SK-N-SH treated with all-trans-retinoic acid at 6 μM for 48 hours (cell line): ENCODE measurements around the gene PFN1.

Source experiments
- ATAC-seq: fragments of 200-7000 bp; cut with Tn5 transposase; 3 replicates; pipeline ENCODE4 v1.9.1; 2020; ENCODE audit warnings: mild to moderate bottlenecking, moderate library complexity
- ARNTL ChIP-seq: fragments of 450-650 bp; formaldehyde crosslinking; IDR thresholded peaks from 2 replicates; pipeline ENCODE4 v1.5.0; 2020; ENCODE audit warnings: low read depth, mild to moderate bottlenecking, moderate library complexity, borderline replicate concordance
- BACH2 ChIP-seq: fragments of 250-450 bp; sonication (Bioruptor Pico); IDR thresholded peaks from 2 replicates; pipeline ENCODE4 v1.9.0; 2021; ENCODE audit warnings: mild to moderate bottlenecking, borderline replicate concordance
- CREB5 ChIP-seq: fragments of 250-450 bp; sonication (Bioruptor Pico); IDR thresholded peaks from 2 replicates; pipeline ENCODE4 v1.5.1; 2020; ENCODE audit warnings: low read depth, mild to moderate bottlenecking, moderate library complexity
- CSDC2 ChIP-seq: fragments of 250-450 bp; sonication (Bioruptor Pico); IDR thresholded peaks from 2 replicates; pipeline ENCODE4 v1.5.0; 2020; ENCODE audit warnings: mild to moderate bottlenecking, moderate library complexity
- ESRRG ChIP-seq: fragments of 250-450 bp; sonication (Bioruptor Pico); IDR thresholded peaks from 2 replicates; pipeline ENCODE4 v1.6.1; 2021; ENCODE audit warnings: mild to moderate bottlenecking
- GLIS3 ChIP-seq: fragments of 250-450 bp; sonication (Bioruptor Pico); IDR thresholded peaks from 2 replicates; pipeline ENCODE4 v1.5.0; 2020; ENCODE audit warnings: mild to moderate bottlenecking, moderate library complexity
- ISL1 ChIP-seq: fragments of 250-450 bp; sonication (Bioruptor Pico); IDR thresholded peaks from 2 replicates; pipeline ENCODE4 v2.1.2; 2022; ENCODE audit warnings: mild to moderate bottlenecking, moderate library complexity
- OSR1 ChIP-seq: fragments of 250-450 bp; sonication (Bioruptor Pico); IDR thresholded peaks from 2 replicates; pipeline ENCODE4 v1.8.0; 2022; ENCODE audit warnings: moderate library complexity, mild to moderate bottlenecking, inconsistent platforms
- PPARA ChIP-seq: fragments of 250-450 bp; sonication (Bioruptor Pico); IDR thresholded peaks from 2 replicates; pipeline ENCODE4 v1.5.0; 2020; ENCODE audit warnings: mild to moderate bottlenecking, borderline replicate concordance
- RARB ChIP-seq: fragments of 250-450 bp; sonication (Bioruptor Pico); IDR thresholded peaks from 2 replicates; pipeline ENCODE4 v1.8.0; 2021; ENCODE audit warnings: mild to moderate bottlenecking, moderate library complexity
- SNAI2 ChIP-seq: fragments of 250-450 bp; sonication (Bioruptor Pico); IDR thresholded peaks from 2 replicates; pipeline ENCODE4 v1.5.0; 2020; ENCODE audit warnings: mild to moderate bottlenecking, moderate library complexity
- TCF4 ChIP-seq: fragments of 250-450 bp; sonication (Bioruptor Pico); IDR thresholded peaks from 2 replicates; pipeline ENCODE4 v1.8.0; 2021; ENCODE audit warnings: mild to moderate bottlenecking, moderate library complexity, borderline replicate concordance
- TOX ChIP-seq: fragments of 250-450 bp; sonication (Bioruptor Pico); IDR thresholded peaks from 2 replicates; pipeline ENCODE4 v1.8.0; 2021; ENCODE audit warnings: mild to moderate bottlenecking, moderate library complexity, borderline replicate concordance
- TSHZ2 ChIP-seq: fragments of 250-450 bp; sonication (Bioruptor Pico); IDR thresholded peaks from 2 replicates; pipeline ENCODE4 v1.5.0; 2020; ENCODE audit warnings: mild to moderate bottlenecking, moderate library complexity
- ZC3H10 ChIP-seq: fragments of 250-450 bp; sonication (Bioruptor Pico); IDR thresholded peaks from 2 replicates; pipeline ENCODE4 v1.5.1; 2021; ENCODE audit warnings: mild to moderate bottlenecking, moderate library complexity
- ZFP3 ChIP-seq: fragments of 250-450 bp; sonication (Bioruptor Pico); IDR thresholded peaks from 2 replicates; pipeline ENCODE4 v1.5.0; 2020; ENCODE audit warnings: mild to moderate bottlenecking, moderate library complexity
- ZNF565 ChIP-seq: fragments of 450-650 bp; formaldehyde crosslinking; conservative IDR thresholded peaks from 2 replicates; pipeline ENCODE4 v1.5.0; 2020; ENCODE audit warnings: low read depth, mild to moderate bottlenecking, moderate library complexity
- ZNF70 ChIP-seq: fragments of 450-650 bp; formaldehyde crosslinking; IDR thresholded peaks from 2 replicates; pipeline ENCODE4 v1.5.0; 2020; ENCODE audit warnings: mild to moderate bottlenecking, moderate library complexity
- ZNF8 ChIP-seq: fragments of 450-650 bp; formaldehyde crosslinking; IDR thresholded peaks from 2 replicates; pipeline ENCODE4 v1.5.0; 2020; ENCODE audit warnings: mild to moderate bottlenecking, moderate library complexity
- TF ChIP-seq, protein P1 (sequence below): fragments of 250-450 bp; sonication (Bioruptor Pico); IDR thresholded peaks from 2 replicates; pipeline ENCODE4 v1.5.1; 2021; ENCODE audit warnings: mild to moderate bottlenecking, moderate library complexity
- TF ChIP-seq, protein P2 (sequence below): fragments of 250-450 bp; sonication (Bioruptor Pico); IDR thresholded peaks from 2 replicates; pipeline ENCODE4 v1.8.0; 2020; ENCODE audit warnings: mild to moderate bottlenecking, moderate library complexity, borderline replicate concordance
- TF ChIP-seq, protein P3 (sequence below): fragments of 250-450 bp; sonication (Bioruptor Pico); IDR thresholded peaks from 2 replicates; pipeline ENCODE4 v1.8.0; 2021; ENCODE audit warnings: low read depth, mild to moderate bottlenecking, moderate library complexity, borderline replicate concordance

Gene PFN1

GRCh38 chr17:4934173-4934979 is 14.0 kb downstream of the PFN1 start:
- TF ChIP-seq CREB5 (CRISPR knock-in tag): no peak
- TF ChIP-seq, protein P1, sequence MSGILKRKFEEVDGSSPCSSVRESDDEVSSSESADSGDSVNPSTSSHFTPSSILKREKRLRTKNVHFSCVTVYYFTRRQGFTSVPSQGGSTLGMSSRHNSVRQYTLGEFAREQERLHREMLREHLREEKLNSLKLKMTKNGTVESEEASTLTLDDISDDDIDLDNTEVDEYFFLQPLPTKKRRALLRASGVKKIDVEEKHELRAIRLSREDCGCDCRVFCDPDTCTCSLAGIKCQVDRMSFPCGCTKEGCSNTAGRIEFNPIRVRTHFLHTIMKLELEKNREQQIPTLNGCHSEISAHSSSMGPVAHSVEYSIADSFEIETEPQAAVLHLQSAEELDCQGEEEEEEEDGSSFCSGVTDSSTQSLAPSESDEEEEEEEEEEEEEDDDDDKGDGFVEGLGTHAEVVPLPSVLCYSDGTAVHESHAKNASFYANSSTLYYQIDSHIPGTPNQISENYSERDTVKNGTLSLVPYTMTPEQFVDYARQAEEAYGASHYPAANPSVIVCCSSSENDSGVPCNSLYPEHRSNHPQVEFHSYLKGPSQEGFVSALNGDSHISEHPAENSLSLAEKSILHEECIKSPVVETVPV: no peak
- TF ChIP-seq ZNF8 (CRISPR knock-in tag): no peak
- no peak for TF ChIP-seq PPARA (CRISPR knock-in tag)
- TF ChIP-seq RARB: no peak
- TF ChIP-seq ESRRG (CRISPR knock-in tag): no peak
- TF ChIP-seq TOX: no peak
- TF ChIP-seq SNAI2 (CRISPR knock-in tag): no peak
- no peak for TF ChIP-seq GLIS3 (CRISPR knock-in tag)
- TF ChIP-seq ZFP3 (CRISPR knock-in tag): no peak
- no peak for TF ChIP-seq ISL1 (CRISPR knock-in tag)
- TF ChIP-seq ZNF565 (CRISPR knock-in tag): no peak
- TF ChIP-seq, protein P2, sequence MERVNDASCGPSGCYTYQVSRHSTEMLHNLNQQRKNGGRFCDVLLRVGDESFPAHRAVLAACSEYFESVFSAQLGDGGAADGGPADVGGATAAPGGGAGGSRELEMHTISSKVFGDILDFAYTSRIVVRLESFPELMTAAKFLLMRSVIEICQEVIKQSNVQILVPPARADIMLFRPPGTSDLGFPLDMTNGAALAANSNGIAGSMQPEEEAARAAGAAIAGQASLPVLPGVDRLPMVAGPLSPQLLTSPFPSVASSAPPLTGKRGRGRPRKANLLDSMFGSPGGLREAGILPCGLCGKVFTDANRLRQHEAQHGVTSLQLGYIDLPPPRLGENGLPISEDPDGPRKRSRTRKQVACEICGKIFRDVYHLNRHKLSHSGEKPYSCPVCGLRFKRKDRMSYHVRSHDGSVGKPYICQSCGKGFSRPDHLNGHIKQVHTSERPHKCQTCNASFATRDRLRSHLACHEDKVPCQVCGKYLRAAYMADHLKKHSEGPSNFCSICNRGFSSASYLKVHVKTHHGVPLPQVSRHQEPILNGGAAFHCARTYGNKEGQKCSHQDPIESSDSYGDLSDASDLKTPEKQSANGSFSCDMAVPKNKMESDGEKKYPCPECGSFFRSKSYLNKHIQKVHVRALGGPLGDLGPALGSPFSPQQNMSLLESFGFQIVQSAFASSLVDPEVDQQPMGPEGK: no peak
- peak; percentile 79 for ATAC-seq

DNA sequence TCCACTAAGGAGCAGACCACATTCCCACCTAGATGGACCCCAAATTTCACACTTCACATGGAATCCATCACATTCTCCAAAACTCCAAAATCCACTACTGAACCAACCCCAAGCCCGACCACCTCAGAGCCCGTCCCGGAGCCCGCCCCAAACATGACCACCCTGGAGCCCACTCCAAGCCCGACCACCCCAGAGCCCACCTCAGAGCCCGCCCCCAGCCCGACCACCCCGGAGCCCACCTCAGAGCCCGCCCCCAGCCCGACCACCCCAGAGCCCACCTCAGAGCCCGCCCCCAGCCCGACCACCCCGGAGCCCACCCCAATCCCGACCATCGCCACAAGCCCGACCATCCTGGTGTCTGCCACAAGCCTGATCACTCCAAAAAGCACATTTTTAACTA is 14.7 kb downstream of the PFN1 start:
- TF ChIP-seq ZC3H10 (CRISPR knock-in tag) (no peak), BACH2 (CRISPR knock-in tag) (no peak), SNAI2 (CRISPR knock-in tag) (no peak), TCF4 (CRISPR knock-in tag) (no peak)
- no peak; the same call in 1 of the 3 replicates for ATAC-seq

- TF ChIP-seq TOX (no peak), ZNF70 (CRISPR knock-in tag) (no peak), PPARA (CRISPR knock-in tag) (no peak), RARB (no peak), GLIS3 (CRISPR knock-in tag) (no peak), ZNF8 (CRISPR knock-in tag) (no peak), ZFP3 (CRISPR knock-in tag) (no peak), BACH2 (CRISPR knock-in tag) (no peak), TSHZ2 (CRISPR knock-in tag) (no peak), CREB5 (CRISPR knock-in tag) (no peak), ARNTL (CRISPR knock-in tag) (no peak), TCF4 (CRISPR knock-in tag) (no peak), OSR1 (CRISPR knock-in tag) (no peak), CSDC2 (CRISPR knock-in tag) (no peak), SNAI2 (CRISPR knock-in tag) (no peak), ZNF565 (CRISPR knock-in tag) (no peak)
- TF ChIP-seq, protein P3, sequence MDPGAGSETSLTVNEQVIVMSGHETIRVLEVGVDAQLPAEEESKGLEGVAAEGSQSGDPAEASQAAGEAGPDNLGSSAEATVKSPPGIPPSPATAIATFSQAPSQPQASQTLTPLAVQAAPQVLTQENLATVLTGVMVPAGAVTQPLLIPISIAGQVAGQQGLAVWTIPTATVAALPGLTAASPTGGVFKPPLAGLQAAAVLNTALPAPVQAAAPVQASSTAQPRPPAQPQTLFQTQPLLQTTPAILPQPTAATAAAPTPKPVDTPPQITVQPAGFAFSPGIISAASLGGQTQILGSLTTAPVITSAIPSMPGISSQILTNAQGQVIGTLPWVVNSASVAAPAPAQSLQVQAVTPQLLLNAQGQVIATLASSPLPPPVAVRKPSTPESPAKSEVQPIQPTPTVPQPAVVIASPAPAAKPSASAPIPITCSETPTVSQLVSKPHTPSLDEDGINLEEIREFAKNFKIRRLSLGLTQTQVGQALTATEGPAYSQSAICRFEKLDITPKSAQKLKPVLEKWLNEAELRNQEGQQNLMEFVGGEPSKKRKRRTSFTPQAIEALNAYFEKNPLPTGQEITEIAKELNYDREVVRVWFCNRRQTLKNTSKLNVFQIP: no peak
- TF ChIP-seq, protein P1: no peak
- TF ChIP-seq, protein P2: no peak
- ATAC-seq: no peak
Measured at GRCh38 chr17:4932756-4933155, 15.6 kb downstream of the PFN1 start.
